HL-60 (cell line): Measurements from ENCODE around the gene WDR7.

ENCODE experiments used
- DNase-seq, 2 experiments: peaks; one replicate each; pipeline ENCODE4 v3.0.0-alpha.2; 2010 to 2020; ENCODE audit warnings: low read depth in 1 of 2, low spot score in 1 of 2
- H3K27ac ChIP-seq: fragments of 250-450 bp; sonication (Bioruptor Pico); replicated peaks from 2 replicates; pipeline ENCODE4 v1.5.1; 2020; ENCODE audit warnings: mild to moderate bottlenecking, moderate library complexity
- H3K27me3 ChIP-seq: fragments of 250-450 bp; sonication (Bioruptor Pico); 2 replicates; pipeline ENCODE4 v1.5.1; 2021; ENCODE audit warnings: mild to moderate bottlenecking, moderate library complexity; ENCODE audit not compliant: insufficient read depth, poor library complexity, severe bottlenecking
- H3K4me3 ChIP-seq: replicated peaks from 2 replicates; pipeline ENCODE4 v1.5.1; 2011; ENCODE audit warnings: mild to moderate bottlenecking, control low read depth, low read length; ENCODE audit not compliant: insufficient read depth
- GABPA ChIP-seq: IDR thresholded peaks from 2 replicates; pipeline ENCODE4 v1.6.1; 2012; ENCODE audit warnings: low read depth
- POLR2AphosphoS5 ChIP-seq: IDR thresholded peaks from 2 replicates; pipeline ENCODE4 v1.6.1; 2012; ENCODE audit warnings: low read depth
- SPI1 ChIP-seq: IDR thresholded peaks from 2 replicates; pipeline ENCODE4 v1.6.1; 2012; ENCODE audit warnings: low read depth, mild to moderate bottlenecking, borderline replicate concordance
- TF ChIP-seq, protein P1 (sequence below): IDR thresholded peaks from 2 replicates; pipeline ENCODE4 v1.6.1; 2012; ENCODE audit warnings: low read depth; ENCODE audit not compliant: insufficient replicate concordance
- TF ChIP-seq, protein P2 (sequence below): IDR thresholded peaks from one replicate; pipeline ENCODE4 v1.5.1; 2011; ENCODE audit warnings: low read length, control low read depth, inconsistent platforms; ENCODE audit not compliant: insufficient read depth

The WDR7 gene

DNA sequence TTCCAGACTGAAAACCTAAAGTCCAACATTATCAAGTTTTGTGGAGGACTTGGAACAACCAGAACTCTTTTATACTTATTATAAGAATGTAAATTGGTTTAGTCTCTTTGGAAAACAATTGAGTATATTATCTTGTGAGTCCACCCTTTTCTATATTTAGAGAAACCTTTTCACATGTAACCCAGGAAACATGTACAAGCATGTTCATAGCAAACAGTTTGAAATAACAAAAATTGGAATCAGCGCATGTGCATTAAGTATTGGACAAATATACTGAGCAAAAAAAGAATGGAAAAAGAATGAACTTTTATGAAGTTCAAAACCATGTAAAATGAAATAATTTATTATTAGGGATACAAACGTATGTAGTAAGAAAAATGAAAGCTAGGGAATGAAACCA lies 246.0 kb downstream of the WDR7 start:
- no peaks in the 10 kb centered on the region for H3K27me3 ChIP-seq
- H3K4me3 ChIP-seq, result no peak overlapping the region
- no peak overlapping the region for H3K27ac ChIP-seq
- no peak for TF ChIP-seq SPI1
- no peak for TF ChIP-seq GABPA
- TF ChIP-seq, protein P1, sequence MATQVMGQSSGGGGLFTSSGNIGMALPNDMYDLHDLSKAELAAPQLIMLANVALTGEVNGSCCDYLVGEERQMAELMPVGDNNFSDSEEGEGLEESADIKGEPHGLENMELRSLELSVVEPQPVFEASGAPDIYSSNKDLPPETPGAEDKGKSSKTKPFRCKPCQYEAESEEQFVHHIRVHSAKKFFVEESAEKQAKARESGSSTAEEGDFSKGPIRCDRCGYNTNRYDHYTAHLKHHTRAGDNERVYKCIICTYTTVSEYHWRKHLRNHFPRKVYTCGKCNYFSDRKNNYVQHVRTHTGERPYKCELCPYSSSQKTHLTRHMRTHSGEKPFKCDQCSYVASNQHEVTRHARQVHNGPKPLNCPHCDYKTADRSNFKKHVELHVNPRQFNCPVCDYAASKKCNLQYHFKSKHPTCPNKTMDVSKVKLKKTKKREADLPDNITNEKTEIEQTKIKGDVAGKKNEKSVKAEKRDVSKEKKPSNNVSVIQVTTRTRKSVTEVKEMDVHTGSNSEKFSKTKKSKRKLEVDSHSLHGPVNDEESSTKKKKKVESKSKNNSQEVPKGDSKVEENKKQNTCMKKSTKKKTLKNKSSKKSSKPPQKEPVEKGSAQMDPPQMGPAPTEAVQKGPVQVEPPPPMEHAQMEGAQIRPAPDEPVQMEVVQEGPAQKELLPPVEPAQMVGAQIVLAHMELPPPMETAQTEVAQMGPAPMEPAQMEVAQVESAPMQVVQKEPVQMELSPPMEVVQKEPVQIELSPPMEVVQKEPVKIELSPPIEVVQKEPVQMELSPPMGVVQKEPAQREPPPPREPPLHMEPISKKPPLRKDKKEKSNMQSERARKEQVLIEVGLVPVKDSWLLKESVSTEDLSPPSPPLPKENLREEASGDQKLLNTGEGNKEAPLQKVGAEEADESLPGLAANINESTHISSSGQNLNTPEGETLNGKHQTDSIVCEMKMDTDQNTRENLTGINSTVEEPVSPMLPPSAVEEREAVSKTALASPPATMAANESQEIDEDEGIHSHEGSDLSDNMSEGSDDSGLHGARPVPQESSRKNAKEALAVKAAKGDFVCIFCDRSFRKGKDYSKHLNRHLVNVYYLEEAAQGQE, result no peak
- no peak for TF ChIP-seq POLR2AphosphoS5
- TF ChIP-seq, protein P2, sequence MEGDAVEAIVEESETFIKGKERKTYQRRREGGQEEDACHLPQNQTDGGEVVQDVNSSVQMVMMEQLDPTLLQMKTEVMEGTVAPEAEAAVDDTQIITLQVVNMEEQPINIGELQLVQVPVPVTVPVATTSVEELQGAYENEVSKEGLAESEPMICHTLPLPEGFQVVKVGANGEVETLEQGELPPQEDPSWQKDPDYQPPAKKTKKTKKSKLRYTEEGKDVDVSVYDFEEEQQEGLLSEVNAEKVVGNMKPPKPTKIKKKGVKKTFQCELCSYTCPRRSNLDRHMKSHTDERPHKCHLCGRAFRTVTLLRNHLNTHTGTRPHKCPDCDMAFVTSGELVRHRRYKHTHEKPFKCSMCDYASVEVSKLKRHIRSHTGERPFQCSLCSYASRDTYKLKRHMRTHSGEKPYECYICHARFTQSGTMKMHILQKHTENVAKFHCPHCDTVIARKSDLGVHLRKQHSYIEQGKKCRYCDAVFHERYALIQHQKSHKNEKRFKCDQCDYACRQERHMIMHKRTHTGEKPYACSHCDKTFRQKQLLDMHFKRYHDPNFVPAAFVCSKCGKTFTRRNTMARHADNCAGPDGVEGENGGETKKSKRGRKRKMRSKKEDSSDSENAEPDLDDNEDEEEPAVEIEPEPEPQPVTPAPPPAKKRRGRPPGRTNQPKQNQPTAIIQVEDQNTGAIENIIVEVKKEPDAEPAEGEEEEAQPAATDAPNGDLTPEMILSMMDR, result no peak
- DNase-seq, result no peak

- no peak for DNase-seq
- TF ChIP-seq, protein P1, result no peak
- TF ChIP-seq SPI1, result no peak
- no peak for TF ChIP-seq POLR2AphosphoS5
- TF ChIP-seq, protein P2, result no peak
- TF ChIP-seq GABPA, result no peak
- H3K27me3 ChIP-seq, result no peaks in the 10 kb centered on the region
- H3K27ac ChIP-seq, result no peak overlapping the region
- H3K4me3 ChIP-seq, result no peak overlapping the region
Measured at GRCh38 chr18:56899660-56900059, 248.5 kb downstream of the WDR7 start.

- H3K27ac ChIP-seq, result no peak overlapping the region
- H3K27me3 ChIP-seq, result no peaks in the 10 kb centered on the region
- H3K4me3 ChIP-seq, result no peak overlapping the region
- TF ChIP-seq, protein P1, result no peak
- TF ChIP-seq SPI1 (no peak), POLR2AphosphoS5 (no peak), GABPA (no peak)
- TF ChIP-seq, protein P2, result no peak
- DNase-seq, result no peak
Measured at GRCh38 chr18:56900195-56901094, 249.3 kb downstream of the WDR7 start.
